GM18951 (cell line): Measurements from ENCODE around the gene SKA3.
"Not testable (repeated sequence)": the region's sequence is repeated elsewhere in the genome, so short reads cannot be mapped to it uniquely, and the experiment has no call there.

Source experiments
- POLR2A ChIP-seq: IDR thresholded peaks from 4 replicates; pipeline ENCODE4 v1.6.1; 2011; ENCODE audit warnings: mild to moderate bottlenecking; ENCODE audit not compliant: insufficient read length, insufficient read depth; ENCODE audit errors: extremely low read depth
- in situ Hi-C: fragments of 300-500 bp; cut with MboI; formaldehyde crosslinking; loops from one replicate; pipeline ENCODE4 v1.12.0; 2022; ENCODE audit warnings: low sequenced_read_pairs, mixed read lengths, inconsistent platforms; ENCODE audit not compliant: unreplicated experiment

The SKA3 gene

DNA sequence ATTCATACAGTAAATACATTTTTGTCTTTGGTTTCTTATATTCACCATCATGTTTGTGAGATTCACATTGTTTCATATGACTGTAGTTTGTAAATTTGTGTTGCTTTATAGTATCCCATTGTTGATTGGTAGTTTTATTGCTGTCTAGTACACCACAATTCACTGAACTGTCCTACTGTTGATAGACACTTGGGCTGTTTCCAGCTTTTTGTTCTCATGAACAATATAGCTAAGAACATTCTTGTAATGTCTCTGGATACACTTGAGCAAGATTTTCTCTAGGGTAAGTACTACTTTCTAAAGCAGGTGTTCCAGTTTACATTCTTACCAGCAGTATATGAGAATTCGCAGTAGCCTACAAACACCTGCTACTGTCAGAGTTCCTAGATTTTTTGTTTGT is 37.8 kb downstream of the SKA3 start:
- no peak for TF ChIP-seq POLR2A
- in situ Hi-C loops: no loop called here

DNA sequence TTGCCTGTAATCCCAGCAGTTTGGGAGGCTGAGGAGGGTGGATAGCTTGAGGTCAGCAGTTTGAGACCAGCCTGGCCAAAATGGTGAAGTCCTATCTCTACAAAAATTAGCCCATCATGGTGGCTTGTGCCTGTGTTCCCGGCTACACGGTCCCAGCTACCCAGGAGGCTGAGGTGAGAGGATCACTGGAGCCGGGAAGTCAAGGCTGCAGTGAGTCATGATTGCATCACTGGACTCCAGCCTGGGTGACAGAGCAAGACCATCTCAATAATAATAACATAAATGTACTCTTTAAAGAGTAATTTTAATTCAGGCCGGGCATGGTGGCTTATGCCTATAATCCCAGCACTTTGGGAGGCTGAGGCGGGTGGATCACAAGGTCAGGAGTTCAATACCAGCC is 38.7 kb downstream of the SKA3 start:
- in situ Hi-C loops: no loop called here
- no peak for TF ChIP-seq POLR2A

DNA sequence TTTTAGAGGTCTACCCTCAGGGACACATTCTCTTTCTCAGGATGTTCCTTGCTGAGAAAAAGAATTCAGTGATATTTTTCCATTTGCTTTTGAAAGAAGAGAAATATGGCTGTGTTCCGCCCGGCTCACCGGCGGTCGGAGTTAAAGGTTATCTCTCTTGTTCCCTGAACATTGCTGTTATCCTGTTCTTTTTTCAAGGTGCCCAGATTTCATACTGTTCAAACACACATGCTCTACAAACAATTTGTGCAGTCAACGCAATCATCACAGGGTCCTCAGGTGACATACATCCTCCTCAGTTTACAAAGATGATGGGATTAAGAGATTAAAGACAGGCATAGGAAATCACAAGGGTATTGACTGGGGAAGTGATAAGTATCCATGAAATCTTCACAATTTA is 40.5 kb downstream of the SKA3 start:
- in situ Hi-C loops: not testable (repeated sequence)

DNA sequence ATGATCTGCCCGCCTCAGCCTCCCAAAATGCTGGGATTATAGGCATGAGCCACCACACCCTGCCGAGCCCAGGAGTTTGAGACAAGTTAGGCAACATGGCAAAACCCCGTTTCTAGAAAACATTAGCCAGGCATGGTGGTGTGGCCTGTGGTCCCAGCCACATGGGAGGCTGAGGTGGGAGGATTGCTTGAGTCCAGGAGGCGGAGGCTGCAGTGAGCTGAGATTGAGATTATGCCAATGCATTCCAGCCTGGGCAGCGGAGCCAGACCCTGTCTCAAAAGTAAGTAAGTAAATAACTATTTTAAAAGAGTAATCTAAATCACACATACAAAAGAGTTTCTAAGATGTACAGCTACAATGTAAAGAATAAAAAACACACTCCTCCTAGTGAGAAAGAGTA is 41.9 kb downstream of the SKA3 start:
- no peak for TF ChIP-seq POLR2A
- in situ Hi-C loops: no loop called here

DNA sequence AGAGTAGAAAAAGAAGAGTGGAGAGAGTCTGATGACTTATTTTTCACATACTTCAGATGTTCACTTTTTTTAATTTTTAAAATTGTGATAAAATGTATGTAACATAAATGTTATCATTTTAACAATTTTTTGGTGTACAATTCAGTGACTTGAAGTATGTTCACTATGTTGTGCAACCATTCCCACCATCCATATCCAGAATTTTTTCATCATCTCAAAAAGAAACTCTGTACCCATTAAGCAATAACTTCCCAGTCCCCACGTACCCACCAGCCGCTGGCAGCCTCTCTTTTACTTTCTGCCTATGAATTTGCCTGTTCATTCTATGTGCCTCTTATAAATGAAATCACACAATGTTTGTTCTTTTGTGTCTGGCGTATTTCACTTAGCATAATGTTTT is 43.3 kb downstream of the SKA3 start:
- in situ Hi-C loops: no loop called here
- TF ChIP-seq POLR2A: no peak

DNA sequence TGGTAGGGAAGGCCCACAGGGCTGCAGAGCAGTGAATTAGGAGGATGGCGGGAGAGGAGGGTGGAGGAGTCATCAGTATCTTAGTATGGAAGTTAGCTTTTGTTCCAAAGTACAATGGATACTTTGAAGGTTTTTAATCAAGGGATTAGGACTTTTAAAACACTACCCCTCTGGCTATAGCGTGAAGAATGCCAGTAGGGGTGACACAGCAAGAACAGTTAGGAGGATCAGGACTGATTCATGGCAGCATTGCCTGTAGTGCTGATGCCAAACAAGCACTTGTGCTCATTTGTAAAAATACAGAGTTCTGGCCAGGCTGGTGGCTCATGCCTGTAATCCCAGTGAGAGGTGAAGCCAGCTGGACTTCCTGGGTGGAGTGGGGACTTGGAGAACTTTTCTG is 46.2 kb downstream of the SKA3 start:
- TF ChIP-seq POLR2A: no peak
- in situ Hi-C loops: no loop called here

DNA sequence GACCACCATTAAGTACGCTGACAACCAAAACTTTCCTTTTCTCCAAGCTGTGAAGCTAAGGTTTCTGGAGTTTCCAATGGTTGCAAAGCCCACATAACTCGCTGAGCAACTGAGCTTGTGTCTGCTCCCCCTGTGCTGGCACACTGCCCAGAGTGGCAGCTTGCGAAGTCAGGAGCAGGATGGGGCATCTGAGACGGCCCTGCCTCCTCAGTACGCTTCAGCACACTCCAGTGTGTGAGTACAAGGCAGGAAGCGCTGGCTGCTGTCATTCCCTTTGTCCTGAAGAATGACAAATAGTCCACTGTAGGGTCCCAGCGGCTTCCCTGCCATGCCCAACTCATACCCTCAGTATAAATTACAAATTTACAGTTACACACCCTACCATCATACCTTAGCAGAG is 51.5 kb downstream of the SKA3 start:
- in situ Hi-C loops: no loop called here

DNA sequence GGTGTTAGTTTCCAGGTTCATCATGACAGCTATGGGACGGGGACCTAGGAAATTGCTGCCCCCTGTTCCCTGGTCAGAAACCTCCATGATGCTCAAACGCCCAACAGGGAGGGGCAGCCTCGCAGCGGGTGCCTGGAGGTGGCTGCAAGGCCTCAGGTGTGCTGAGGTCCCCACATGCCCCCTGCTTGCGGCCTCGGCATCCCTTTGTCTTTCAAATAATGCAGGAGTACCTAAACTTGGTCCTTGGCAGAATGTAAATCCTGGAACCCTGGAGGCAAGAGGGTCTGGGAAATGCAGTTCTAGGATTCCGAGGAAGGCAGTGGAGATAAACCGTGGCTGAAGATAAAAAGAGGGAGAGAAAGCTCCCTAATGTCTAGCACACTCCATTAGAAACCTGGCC is 52.4 kb downstream of the SKA3 start:
- no peak for TF ChIP-seq POLR2A
- in situ Hi-C loops: no loop called here

More for the DNA sequence above, 51.5 kb downstream of the SKA3 start:
- TF ChIP-seq POLR2A: no peak

DNA sequence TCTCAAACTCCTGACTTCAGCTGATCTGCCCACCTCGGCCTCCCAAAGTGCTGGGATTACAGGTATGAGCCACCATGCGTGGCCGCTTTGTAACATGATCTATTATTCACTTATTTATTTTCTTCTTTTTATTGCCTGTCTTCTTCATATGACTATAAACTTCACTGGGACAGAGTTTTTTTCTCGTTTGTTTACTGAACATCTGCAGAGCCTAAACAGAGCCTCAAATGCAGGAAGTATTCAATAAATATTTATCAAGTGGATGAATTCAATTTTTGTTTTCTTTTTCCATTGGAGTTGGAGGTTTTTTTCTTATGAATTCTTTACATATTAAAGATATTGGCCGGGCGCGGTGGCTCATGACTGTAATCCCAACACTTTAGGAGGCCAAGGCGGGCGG is 54.7 kb downstream of the SKA3 start:
- in situ Hi-C loops: no loop called here
- TF ChIP-seq POLR2A: no peak

DNA sequence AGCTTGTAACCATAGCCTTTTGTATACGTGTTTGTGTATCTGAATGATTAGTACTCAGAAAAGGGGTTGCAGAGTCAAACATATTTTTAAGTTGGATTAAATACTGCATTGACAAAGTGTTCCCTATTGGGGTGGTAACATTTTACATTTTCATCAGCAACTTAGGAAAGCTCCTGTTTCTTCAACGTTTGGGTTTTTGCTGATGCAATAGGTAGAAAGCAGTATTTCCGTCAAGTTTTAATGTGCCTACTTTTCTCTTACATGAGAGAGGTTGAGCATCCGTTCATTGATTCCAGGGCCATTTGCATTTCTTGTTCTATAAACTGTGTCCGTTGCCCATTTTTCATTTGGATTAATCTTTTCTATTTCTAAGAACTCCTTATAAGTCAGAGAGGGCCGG is 56.2 kb downstream of the SKA3 start:
- in situ Hi-C loops: no loop called here
- TF ChIP-seq POLR2A: no peak

DNA sequence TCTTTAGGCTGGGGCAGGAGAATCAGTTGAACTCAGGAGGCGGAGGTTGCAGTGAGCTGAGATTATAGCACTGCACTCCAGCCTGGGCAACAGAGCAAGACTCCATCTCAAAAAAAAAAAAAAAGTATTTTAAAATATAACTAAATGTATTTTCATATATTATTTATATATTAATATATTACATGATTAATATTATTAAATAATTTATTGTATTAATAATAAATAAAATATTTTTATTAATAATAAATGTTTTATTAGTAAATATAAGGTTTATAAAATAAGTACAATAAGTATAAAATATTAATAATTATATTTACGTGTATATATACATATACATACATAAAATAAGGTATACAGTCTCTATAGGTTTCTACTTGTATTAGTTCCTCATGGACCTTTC is 56.8 kb downstream of the SKA3 start:
- no peak for TF ChIP-seq POLR2A
- in situ Hi-C loops: loop anchor here (10.0 kb wide), 1 partner anchor 365 kb away; no protein-coding TSS in a partner anchor

DNA sequence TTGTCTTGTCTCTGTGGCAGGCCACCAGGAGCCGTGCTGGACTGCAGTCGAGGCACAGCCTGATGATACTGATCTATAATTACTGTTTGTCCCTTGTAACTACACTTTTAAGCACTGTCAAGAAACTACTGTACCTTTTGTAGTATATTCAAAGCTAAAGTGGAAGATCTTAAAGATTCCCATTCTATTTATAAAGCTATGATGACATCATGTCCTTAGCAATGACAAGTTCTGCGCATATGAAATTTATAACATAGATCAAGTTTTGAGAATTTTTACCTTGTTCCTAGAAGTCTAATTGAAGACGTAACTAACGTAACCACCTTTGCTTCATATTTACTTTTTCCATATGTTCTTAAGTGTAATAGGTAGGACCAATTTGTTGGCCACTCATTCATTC is 58.2 kb downstream of the SKA3 start:
- TF ChIP-seq POLR2A: no peak

DNA sequence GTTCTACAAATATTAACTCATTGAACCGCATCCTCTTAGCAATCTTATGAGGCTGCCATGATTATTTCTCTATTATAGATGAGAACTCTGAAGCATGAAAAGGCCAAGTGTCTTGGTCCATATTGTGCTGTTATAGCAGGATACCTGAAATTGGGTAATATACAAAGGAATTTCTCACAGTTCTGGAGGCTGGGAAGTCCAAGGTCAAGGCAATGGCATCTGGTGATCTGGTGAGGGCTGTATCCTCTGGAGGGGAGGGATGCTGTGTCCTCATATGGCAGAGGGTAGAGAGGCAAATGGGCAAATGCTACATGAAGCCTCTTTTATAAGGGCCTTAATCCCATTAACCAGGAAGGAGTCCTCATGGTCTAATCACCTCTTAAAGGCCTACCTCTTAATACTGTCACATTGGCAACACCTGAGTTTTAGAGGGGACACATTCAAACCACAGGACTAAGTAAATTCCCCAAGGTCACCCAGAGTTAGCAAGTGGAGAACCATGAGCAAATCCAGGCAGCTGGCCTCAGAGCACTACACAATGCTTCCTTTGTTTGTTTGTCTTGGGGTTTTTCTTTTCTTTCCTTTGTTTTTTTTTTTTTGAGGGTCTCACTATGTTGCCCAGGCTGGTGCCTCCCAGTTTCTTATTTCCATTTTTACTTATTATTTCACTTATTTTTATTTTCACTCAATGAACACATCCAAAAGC is 59.1 kb downstream of the SKA3 start:
- in situ Hi-C loops: loop anchor here (10.0 kb wide), 1 partner anchor 368 kb away; no protein-coding TSS in a partner anchor
- no peak for TF ChIP-seq POLR2A

More for the DNA sequence above, 58.2 kb downstream of the SKA3 start:
- in situ Hi-C loops: loop anchor here (10.0 kb wide), 1 partner anchor 367 kb away; no protein-coding TSS in a partner anchor

DNA sequence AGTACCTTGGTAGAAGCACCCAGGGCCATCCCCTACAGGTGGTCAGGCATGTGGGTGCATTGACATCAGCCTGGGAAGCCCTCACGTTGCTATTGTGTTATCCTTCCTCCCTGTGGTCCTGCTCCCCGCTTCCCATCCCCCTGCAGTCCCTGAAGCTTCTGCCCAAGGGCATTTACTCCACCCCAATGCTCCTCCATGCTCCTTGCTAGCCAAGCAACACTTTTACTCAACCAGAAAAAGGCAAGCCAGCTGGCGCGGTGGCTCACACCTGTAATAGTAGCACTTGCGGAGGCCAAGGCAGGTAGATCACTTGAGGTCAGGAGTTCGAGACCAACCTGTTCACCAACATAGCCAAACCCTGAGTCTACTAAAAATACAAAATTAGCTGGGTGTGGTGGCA is 60.2 kb downstream of the SKA3 start:
- in situ Hi-C loops: loop anchor here (10.0 kb wide), 1 partner anchor 369 kb away; no protein-coding TSS in a partner anchor

More for the DNA sequence above, 60.2 kb downstream of the SKA3 start:
- no peak for TF ChIP-seq POLR2A
